Measurements from ENCODE around the gene OR9I1. TPM values are rescaled to one million over a fixed set of nuclear protein-coding genes. Genes with fewer than 3 reads are reported as not detected.

OR9I1 gene
- total RNA-seq, 1 experiment from 2014 or later = not detected

DNA sequence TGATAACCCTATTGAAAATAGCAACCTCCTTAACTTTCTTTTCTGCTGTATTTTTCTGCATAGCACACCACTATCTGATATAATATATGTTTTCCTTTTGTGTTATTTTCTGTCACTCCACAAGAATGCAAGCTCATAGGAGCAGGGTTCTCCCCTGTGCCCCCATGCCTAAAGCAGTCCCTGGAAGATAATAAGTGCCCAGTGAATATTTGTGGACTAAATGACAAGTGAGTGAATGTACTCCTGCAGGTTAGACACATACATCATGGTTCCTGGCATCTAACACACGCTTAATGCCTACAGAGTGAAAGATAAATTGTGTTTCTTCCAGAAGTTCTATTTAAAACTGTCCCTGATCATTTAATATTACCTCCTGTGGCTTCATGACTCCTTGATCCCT, 39.7 kb upstream of the OR9I1 start:
- in situ Hi-C loops (cut with HindIII; ENCODE audit: low pct_unique_long_range_greater_than_20kb, low sequenced_read_pairs) (no loop called here), intact Hi-C loops (cut with micrococcal nuclease; ENCODE audit: unreplicated experiment) (no loop called here)
- no peak for TF ChIP-seq POLR2AphosphoS5 (IDR thresholded peaks at IDR 0.05; ENCODE audit: low read depth, low read length)
- no peak for TF ChIP-seq SIN3A (IDR thresholded peaks at IDR 0.05; ENCODE audit: borderline replicate concordance, insufficient read depth, low read depth, low read length)
- TF ChIP-seq, protein P1, sequence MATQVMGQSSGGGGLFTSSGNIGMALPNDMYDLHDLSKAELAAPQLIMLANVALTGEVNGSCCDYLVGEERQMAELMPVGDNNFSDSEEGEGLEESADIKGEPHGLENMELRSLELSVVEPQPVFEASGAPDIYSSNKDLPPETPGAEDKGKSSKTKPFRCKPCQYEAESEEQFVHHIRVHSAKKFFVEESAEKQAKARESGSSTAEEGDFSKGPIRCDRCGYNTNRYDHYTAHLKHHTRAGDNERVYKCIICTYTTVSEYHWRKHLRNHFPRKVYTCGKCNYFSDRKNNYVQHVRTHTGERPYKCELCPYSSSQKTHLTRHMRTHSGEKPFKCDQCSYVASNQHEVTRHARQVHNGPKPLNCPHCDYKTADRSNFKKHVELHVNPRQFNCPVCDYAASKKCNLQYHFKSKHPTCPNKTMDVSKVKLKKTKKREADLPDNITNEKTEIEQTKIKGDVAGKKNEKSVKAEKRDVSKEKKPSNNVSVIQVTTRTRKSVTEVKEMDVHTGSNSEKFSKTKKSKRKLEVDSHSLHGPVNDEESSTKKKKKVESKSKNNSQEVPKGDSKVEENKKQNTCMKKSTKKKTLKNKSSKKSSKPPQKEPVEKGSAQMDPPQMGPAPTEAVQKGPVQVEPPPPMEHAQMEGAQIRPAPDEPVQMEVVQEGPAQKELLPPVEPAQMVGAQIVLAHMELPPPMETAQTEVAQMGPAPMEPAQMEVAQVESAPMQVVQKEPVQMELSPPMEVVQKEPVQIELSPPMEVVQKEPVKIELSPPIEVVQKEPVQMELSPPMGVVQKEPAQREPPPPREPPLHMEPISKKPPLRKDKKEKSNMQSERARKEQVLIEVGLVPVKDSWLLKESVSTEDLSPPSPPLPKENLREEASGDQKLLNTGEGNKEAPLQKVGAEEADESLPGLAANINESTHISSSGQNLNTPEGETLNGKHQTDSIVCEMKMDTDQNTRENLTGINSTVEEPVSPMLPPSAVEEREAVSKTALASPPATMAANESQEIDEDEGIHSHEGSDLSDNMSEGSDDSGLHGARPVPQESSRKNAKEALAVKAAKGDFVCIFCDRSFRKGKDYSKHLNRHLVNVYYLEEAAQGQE (IDR thresholded peaks at IDR 0.05; ENCODE audit: insufficient read depth in 1 of 2, low read depth in 2 of 2, low read length in 1 of 2) = no peak
- BruUV-seq (replicated peaks) = no TSS peak
- Histone ChIP-seq H3K27me3 (ENCODE audit: control insufficient read depth, insufficient read depth, low read length) (peaks cover 3% of the 10 kb centered on the region; the same call in 1 of the 2 replicates), H3K4me1 (ENCODE audit: control insufficient read depth, insufficient read depth, low read length) (no peaks in the 10 kb centered on the region), H3K4me3 (ENCODE audit: low read depth in 2 of 2, low read length in 2 of 2) (no peak overlapping the region), H3K27ac (ENCODE audit: low read length) (no peak overlapping the region), H3K36me3 (ENCODE audit: control insufficient read depth, insufficient read depth, low read length) (no peaks in the 10 kb centered on the region), H3K9me3 (ENCODE audit: control insufficient read depth, insufficient read depth, low read depth, low read length) (no peaks in the 10 kb centered on the region)
- ChIA-PET POLR2A (no interaction called here), CTCF (no interaction called here)
- ATAC-seq = no peak
- no peak for DNase-seq (ENCODE audit: low read depth, low spot score)

DNA sequence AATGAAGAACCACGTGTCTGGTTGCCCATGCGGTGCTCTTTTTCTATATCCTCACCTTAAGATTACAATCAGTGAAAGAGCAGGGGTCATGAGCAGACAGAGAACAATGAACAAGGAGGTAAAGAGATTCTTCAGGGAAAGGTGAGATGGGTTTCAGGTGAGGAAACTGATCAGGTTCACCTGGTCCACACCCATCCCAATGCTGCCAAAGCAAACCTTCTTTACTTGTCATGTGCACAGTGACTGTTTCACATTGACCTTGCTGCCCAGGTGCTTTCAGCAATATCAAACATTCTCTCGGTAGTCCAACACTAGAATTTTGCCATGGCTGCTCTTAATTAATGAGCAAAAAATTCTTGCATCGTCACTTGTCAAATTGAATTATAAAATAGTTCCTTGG, 39.1 kb upstream of the OR9I1 start:
- Histone ChIP-seq H3K36me3 (ENCODE audit: control insufficient read depth, insufficient read depth, low read length) (no peaks in the 10 kb centered on the region), H3K27ac (ENCODE audit: low read length) (no peak overlapping the region), H3K4me3 (ENCODE audit: low read depth in 2 of 2, low read length in 2 of 2) (no peak overlapping the region), H3K9me3 (ENCODE audit: control insufficient read depth, insufficient read depth, low read depth, low read length) (no peaks in the 10 kb centered on the region), H3K27me3 (ENCODE audit: control insufficient read depth, insufficient read depth, low read length) (peaks cover 3% of the 10 kb centered on the region; the same call in 1 of the 2 replicates), H3K4me1 (ENCODE audit: control insufficient read depth, insufficient read depth, low read length) (no peaks in the 10 kb centered on the region)
- ChIA-PET CTCF (no interaction called here), POLR2A (no interaction called here)
- no TSS peak for BruUV-seq (replicated peaks)
- DNase-seq (ENCODE audit: low read depth, low spot score) = no peak
- intact Hi-C loops (cut with micrococcal nuclease; ENCODE audit: unreplicated experiment) = no loop called here
- TF ChIP-seq POLR2AphosphoS5 (IDR thresholded peaks at IDR 0.05; ENCODE audit: low read depth, low read length) = no peak
- no peak for TF ChIP-seq TCF7L2 (IDR thresholded peaks at IDR 0.05; ENCODE audit: low read depth, low read length)
- no peak for TF ChIP-seq SIN3A (IDR thresholded peaks at IDR 0.05; ENCODE audit: borderline replicate concordance, insufficient read depth, low read depth, low read length)
- TF ChIP-seq, protein P2, sequence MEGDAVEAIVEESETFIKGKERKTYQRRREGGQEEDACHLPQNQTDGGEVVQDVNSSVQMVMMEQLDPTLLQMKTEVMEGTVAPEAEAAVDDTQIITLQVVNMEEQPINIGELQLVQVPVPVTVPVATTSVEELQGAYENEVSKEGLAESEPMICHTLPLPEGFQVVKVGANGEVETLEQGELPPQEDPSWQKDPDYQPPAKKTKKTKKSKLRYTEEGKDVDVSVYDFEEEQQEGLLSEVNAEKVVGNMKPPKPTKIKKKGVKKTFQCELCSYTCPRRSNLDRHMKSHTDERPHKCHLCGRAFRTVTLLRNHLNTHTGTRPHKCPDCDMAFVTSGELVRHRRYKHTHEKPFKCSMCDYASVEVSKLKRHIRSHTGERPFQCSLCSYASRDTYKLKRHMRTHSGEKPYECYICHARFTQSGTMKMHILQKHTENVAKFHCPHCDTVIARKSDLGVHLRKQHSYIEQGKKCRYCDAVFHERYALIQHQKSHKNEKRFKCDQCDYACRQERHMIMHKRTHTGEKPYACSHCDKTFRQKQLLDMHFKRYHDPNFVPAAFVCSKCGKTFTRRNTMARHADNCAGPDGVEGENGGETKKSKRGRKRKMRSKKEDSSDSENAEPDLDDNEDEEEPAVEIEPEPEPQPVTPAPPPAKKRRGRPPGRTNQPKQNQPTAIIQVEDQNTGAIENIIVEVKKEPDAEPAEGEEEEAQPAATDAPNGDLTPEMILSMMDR (IDR thresholded peaks at IDR 0.05) = no peak
- TF ChIP-seq, protein P1 (IDR thresholded peaks at IDR 0.05; ENCODE audit: insufficient read depth in 1 of 2, low read depth in 2 of 2, low read length in 1 of 2) = no peak
- in situ Hi-C loops (cut with HindIII; ENCODE audit: low pct_unique_long_range_greater_than_20kb, low sequenced_read_pairs) = no loop called here
- ATAC-seq = no peak

Measured in Panc1 (cell line).